ENCODE measurements around the gene CARMIL3. TPM values are rescaled to one million over a fixed set of nuclear protein-coding genes. Genes with fewer than 3 reads are reported as not detected.
A peak's percentile ranks its signal among the peaks of the same experiment; 100 is the strongest.

The CARMIL3 gene
- total RNA-seq, 2 experiments from 2014 or later, result 0.74 to 0.91 TPM

- Mint-ChIP-seq H3K9me3 (ENCODE audit: low read depth) (no peaks in the 10 kb centered on the region), H3K4me1 (peaks cover 9% of the 10 kb centered on the region), H3K27me3 (peaks cover 2% of the 10 kb centered on the region), H3K36me3 (ENCODE audit: low read depth) (no peaks in the 10 kb centered on the region), H3K4me3 (no peak overlapping the region), H3K27ac (no peak overlapping the region)
- no peak for ATAC-seq
- ChIA-PET POLR2A (interaction anchor here (0.9 kb wide), 2 partner anchors 23 to 51 kb away, joined by 4 to 8 read pairs; no protein-coding TSS in a partner anchor), CTCF (interaction anchor here (0.6 to 6.6 kb wide), 16 partner anchors 9 to 103 kb away, joined by 3 to 124 read pairs (median 4); partner anchors contain the start of genes DCAF11, IRF9, NRL and PCK2)
- DNase-seq, result no peak
- intact Hi-C loops (cut with DNase I, micrococcal nuclease), result loop anchor here (1.0 to 2.0 kb wide), 4 partner anchors 32 to 103 kb away; partner anchors contain the start of gene IRF9 (in 1 of the 2)
Observed at GRCh38 chr14:24057867-24058259, 6.1 kb downstream of the CARMIL3 start.

- peak overlapping the region; percentile 40 for H3K27ac Mint-ChIP-seq
- DNase-seq, result peak; percentile 73
- peaks cover 4% of the 10 kb centered on the region for H3K4me1 Mint-ChIP-seq
- peaks cover 2% of the 10 kb centered on the region for H3K27me3 Mint-ChIP-seq
- ChIA-PET CTCF (interaction anchor here (0.6 to 6.6 kb wide), 16 partner anchors 9 to 103 kb away, joined by 3 to 124 read pairs (median 4); partner anchors contain the start of genes CPNE6, DCAF11, IRF9 and NRL), POLR2A (interaction anchor here (0.5 to 0.9 kb wide), 5 partner anchors 22 to 142 kb away, joined by 4 to 8 read pairs (median 4); partner anchors contain the start of gene RNF31)
- H3K4me3 Mint-ChIP-seq, result no peak overlapping the region
- intact Hi-C loops (cut with DNase I, micrococcal nuclease), result loop anchor here (1.0 to 2.0 kb wide), 4 partner anchors 32 to 103 kb away; partner anchors contain the start of gene IRF9 (in 1 of the 2)
- no peaks in the 10 kb centered on the region for H3K36me3 Mint-ChIP-seq (ENCODE audit: low read depth)
- peak; percentile 63 for ATAC-seq
- no peaks in the 10 kb centered on the region for H3K9me3 Mint-ChIP-seq (ENCODE audit: low read depth)
Observed at GRCh38 chr14:24058260-24058950, 6.6 kb downstream of the CARMIL3 start.

GRCh38 chr14:24058951-24059475 is 7.2 kb downstream of the CARMIL3 start:
- H3K4me3 Mint-ChIP-seq, result no peak overlapping the region
- intact Hi-C loops (cut with DNase I, micrococcal nuclease), result loop anchor here (1.0 to 2.0 kb wide), 4 partner anchors 31 to 102 kb away; partner anchors contain the start of gene IRF9 (in 1 of the 2)
- H3K27me3 Mint-ChIP-seq, result peaks cover 2% of the 10 kb centered on the region
- H3K9me3 Mint-ChIP-seq (ENCODE audit: low read depth), result no peaks in the 10 kb centered on the region
- no peaks in the 10 kb centered on the region for H3K36me3 Mint-ChIP-seq (ENCODE audit: low read depth)
- H3K27ac Mint-ChIP-seq, result no peak overlapping the region
- ATAC-seq (no peak), DNase-seq (no peak)
- ChIA-PET POLR2A (interaction anchor here (0.8 kb wide), 1 partner anchor 88 kb away, joined by 5 read pairs; the partner anchor contains the start of gene RNF31), CTCF (interaction anchor here (0.6 to 6.6 kb wide), 10 partner anchors 10 to 88 kb away, joined by 3 to 124 read pairs (median 6); partner anchors contain the start of genes CPNE6, PCK2 and RNF31)
- no peaks in the 10 kb centered on the region for H3K4me1 Mint-ChIP-seq

- ATAC-seq, result no peak
- Mint-ChIP-seq H3K4me3 (no peak overlapping the region), H3K27ac (no peak overlapping the region), H3K9me3 (ENCODE audit: low read depth) (no peaks in the 10 kb centered on the region), H3K36me3 (ENCODE audit: low read depth) (no peaks in the 10 kb centered on the region), H3K4me1 (no peaks in the 10 kb centered on the region), H3K27me3 (no peaks in the 10 kb centered on the region)
- intact Hi-C loops (cut with DNase I, micrococcal nuclease), result loop anchor here in 1 of 2 experiments (2.0 kb wide), 1 partner anchor 49 kb away; no protein-coding TSS in a partner anchor
- DNase-seq, result no peak
- ChIA-PET CTCF (interaction anchor here (1.6 kb wide), 1 partner anchor 32 kb away, joined by 7 read pairs; no protein-coding TSS in a partner anchor), POLR2A (no interaction called here)
Observed at GRCh38 chr14:24059841-24060388, 8.1 kb downstream of the CARMIL3 start.

- Mint-ChIP-seq H3K36me3 (ENCODE audit: low read depth) (no peaks in the 10 kb centered on the region), H3K4me1 (no peaks in the 10 kb centered on the region), H3K27ac (no peak overlapping the region), H3K27me3 (no peaks in the 10 kb centered on the region), H3K4me3 (no peak overlapping the region), H3K9me3 (ENCODE audit: low read depth) (no peaks in the 10 kb centered on the region)
- CTCF ChIA-PET, result interaction anchor here (0.7 to 1.9 kb wide), 4 partner anchors 30 to 187 kb away, joined by 3 to 7 read pairs (median 6); no protein-coding TSS in a partner anchor
- intact Hi-C loops (cut with DNase I, micrococcal nuclease), result no loop called here
- ATAC-seq (no peak), DNase-seq (no peak)
- POLR2A ChIA-PET, result no interaction called here
Observed at GRCh38 chr14:24060443-24060842, 8.6 kb downstream of the CARMIL3 start.

- H3K27ac Mint-ChIP-seq, result no peak overlapping the region
- no peak for DNase-seq
- ChIA-PET POLR2A (no interaction called here), CTCF (interaction anchor here (0.5 to 1.9 kb wide), 7 partner anchors 28 to 186 kb away, joined by 3 to 7 read pairs (median 5); no protein-coding TSS in a partner anchor)
- intact Hi-C loops (cut with DNase I, micrococcal nuclease), result no loop called here
- H3K9me3 Mint-ChIP-seq (ENCODE audit: low read depth), result no peaks in the 10 kb centered on the region
- no peak for ATAC-seq
- no peaks in the 10 kb centered on the region for H3K4me1 Mint-ChIP-seq
- no peaks in the 10 kb centered on the region for H3K36me3 Mint-ChIP-seq (ENCODE audit: low read depth)
- H3K4me3 Mint-ChIP-seq, result no peak overlapping the region
- H3K27me3 Mint-ChIP-seq, result no peaks in the 10 kb centered on the region
Observed at GRCh38 chr14:24060984-24061913, 9.4 kb downstream of the CARMIL3 start.

- no peaks in the 10 kb centered on the region for H3K4me1 Mint-ChIP-seq
- no peak overlapping the region for H3K27ac Mint-ChIP-seq
- H3K36me3 Mint-ChIP-seq (ENCODE audit: low read depth), result no peaks in the 10 kb centered on the region
- intact Hi-C loops (cut with DNase I, micrococcal nuclease), result no loop called here
- no peak overlapping the region for H3K4me3 Mint-ChIP-seq
- DNase-seq (no peak), ATAC-seq (no peak)
- H3K9me3 Mint-ChIP-seq (ENCODE audit: low read depth), result no peaks in the 10 kb centered on the region
- H3K27me3 Mint-ChIP-seq, result no peaks in the 10 kb centered on the region
- ChIA-PET CTCF (interaction anchor here (0.6 to 1.9 kb wide), 5 partner anchors 28 to 937 kb away, joined by 3 to 6 read pairs (median 5); no protein-coding TSS in a partner anchor), POLR2A (no interaction called here)
Observed at GRCh38 chr14:24062216-24062980, 10.6 kb downstream of the CARMIL3 start.

GRCh38 chr14:24063263-24063836 is 11.5 kb downstream of the CARMIL3 start:
- no peaks in the 10 kb centered on the region for H3K27me3 Mint-ChIP-seq
- no peaks in the 10 kb centered on the region for H3K9me3 Mint-ChIP-seq (ENCODE audit: low read depth)
- no peak overlapping the region for H3K27ac Mint-ChIP-seq
- DNase-seq (no peak), ATAC-seq (no peak)
- ChIA-PET POLR2A (no interaction called here), CTCF (interaction anchor here (1.5 to 1.8 kb wide), 2 partner anchors 27 to 29 kb away, joined by 5 read pairs; no protein-coding TSS in a partner anchor)
- no peak overlapping the region for H3K4me3 Mint-ChIP-seq
- H3K36me3 Mint-ChIP-seq (ENCODE audit: low read depth), result no peaks in the 10 kb centered on the region
- intact Hi-C loops (cut with DNase I, micrococcal nuclease), result no loop called here
- H3K4me1 Mint-ChIP-seq, result no peaks in the 10 kb centered on the region

GRCh38 chr14:24064091-24064795 is 12.4 kb downstream of the CARMIL3 start:
- intact Hi-C loops (cut with DNase I, micrococcal nuclease), result no loop called here
- Mint-ChIP-seq H3K4me3 (no peak overlapping the region), H3K27ac (no peak overlapping the region), H3K27me3 (no peaks in the 10 kb centered on the region), H3K4me1 (no peaks in the 10 kb centered on the region), H3K9me3 (ENCODE audit: low read depth) (no peaks in the 10 kb centered on the region), H3K36me3 (ENCODE audit: low read depth) (no peaks in the 10 kb centered on the region)
- DNase-seq (no peak), ATAC-seq (no peak)
- CTCF ChIA-PET, result interaction anchor here (1.0 kb wide), 1 partner anchor 40 kb away, joined by 3 read pairs; no protein-coding TSS in a partner anchor
- POLR2A ChIA-PET, result no interaction called here

Measured in activated CD4-positive, alpha-beta T cell treated with anti-CD3 and anti-CD28 coated beads for 36 hours (primary cell).